Fibroblast of villous mesenchyme (primary cell): Measurements from ENCODE around the gene DCLK1. TPM values are rescaled to one million over a fixed set of nuclear protein-coding genes. Genes with fewer than 3 reads are reported as not detected.

ENCODE experiments used
- DNase-seq: peaks from one replicate; pipeline ENCODE4 v3.0.0-alpha.2; 2010; ENCODE audit warnings: low read depth
- H3K4me3 ChIP-seq: 2 replicates; pipeline ENCODE4 v1.5.1; 2011; ENCODE audit warnings: low read depth, mild to moderate bottlenecking, low read length
- CTCF ChIP-seq: IDR thresholded peaks from 2 replicates; pipeline ENCODE4 v1.5.1; 2012; ENCODE audit warnings: low read depth, mild to moderate bottlenecking, low read length; ENCODE audit not compliant: insufficient read depth
- total RNA-seq: library from RNA; depleted of rRNA; stranded (reverse); fragments of >200 nt; gene quantifications from 2 replicates; pipeline ENCODE4 v1.2.3, GENCODE V29; 2012

The DCLK1 gene
- total RNA-seq, 1 donor = 0.86 TPM

- DNase-seq = no peak
- no peak overlapping the region for H3K4me3 ChIP-seq
- TF ChIP-seq CTCF = no peak
Measured at GRCh38 chr13:35874704-35875103, 256.5 kb downstream of the DCLK1 start.

- no peak for DNase-seq
- H3K4me3 ChIP-seq = no peak overlapping the region
- no peak for TF ChIP-seq CTCF
Measured at GRCh38 chr13:35872369-35872768, 258.8 kb downstream of the DCLK1 start.

- no peak overlapping the region for H3K4me3 ChIP-seq
- TF ChIP-seq CTCF = no peak
- no peak for DNase-seq
Measured at GRCh38 chr13:35871561-35871960, 259.6 kb downstream of the DCLK1 start.

- TF ChIP-seq CTCF = no peak
- no peak for DNase-seq
- no peak overlapping the region for H3K4me3 ChIP-seq
Measured at GRCh38 chr13:35866801-35867200, 264.4 kb downstream of the DCLK1 start.

GRCh38 chr13:35865341-35866240, 265.6 kb downstream of the DCLK1 start:
- no peak overlapping the region for H3K4me3 ChIP-seq
- TF ChIP-seq CTCF = no peak
- no peak for DNase-seq

GRCh38 chr13:35860661-35861060, 270.5 kb downstream of the DCLK1 start:
- no peak overlapping the region for H3K4me3 ChIP-seq
- TF ChIP-seq CTCF = no peak
- DNase-seq = no peak
